ENCODE results near the gene CORO2B. TPM values are rescaled to one million over a fixed set of nuclear protein-coding genes. Genes with fewer than 3 reads are reported as not detected.
A peak's percentile ranks its signal among the peaks of the same experiment; 100 is the strongest.

Gene CORO2B
- total and polyA plus RNA-seq, 2 of the 13 experiments (the other 11 are each of a cell fraction or from before 2014, with no cell fraction given) = 0.35 to 0.63 TPM

- intact Hi-C loops (cut with micrococcal nuclease; ENCODE audit: unreplicated experiment) = no loop called here
- FAIRE-seq (no peak), DNase-seq (ENCODE audit: low spot score) (no peak), ATAC-seq (no peak)
- H3K4me2 ChIP-seq (ENCODE audit: low read depth, low read length) = no peak overlapping the region
- ChIA-PET CTCF (ENCODE audit: low intra/inter-chr PET ratio, low total read pairs) (no interaction called here), POLR2A (no interaction called here)
- H2AFZ ChIP-seq (ENCODE audit: low read length) = no peak overlapping the region
- H3K36me3 ChIP-seq (replicated peaks in 1 of 2; ENCODE audit: control insufficient read depth in 1 of 2, insufficient read depth in 2 of 2, low read length in 2 of 2) = no peaks in the 10 kb centered on the region
- WGBS (ENCODE audit: low lambda C conversion rate) = 0% methylated on average over 1 of the region's 1 CpG
- no peaks in the 10 kb centered on the region for H3K9me3 ChIP-seq (ENCODE audit: low read length)
- no peaks in the 10 kb centered on the region for H3K4me1 ChIP-seq (ENCODE audit: insufficient read depth, low read length)
- H3K27me3 ChIP-seq (ENCODE audit: control insufficient read depth in 1 of 2, insufficient read depth in 2 of 2, low read length in 2 of 2) = no peaks in the 10 kb centered on the region
- no peak overlapping the region for H3K4me3 ChIP-seq (replicated peaks in 1 of 3; ENCODE audit: insufficient read depth in 1 of 3, low read depth in 2 of 3, low read length in 3 of 3)
- TF ChIP-seq ZNF644 (CRISPR knock-in tag; IDR thresholded peaks at IDR 0.05; ENCODE audit: low read depth) = no peak
- peak; percentile 95 for TF ChIP-seq ZNF12 (CRISPR knock-in tag; IDR thresholded peaks at IDR 0.05)
- H3K9ac ChIP-seq (ENCODE audit: insufficient read depth, low read depth, low read length) = no peak overlapping the region
- BruUV-seq (replicated peaks) = no TSS peak
- H3K79me2 ChIP-seq (ENCODE audit: insufficient read depth, low read length) = no peaks in the 10 kb centered on the region
- no peaks in the 10 kb centered on the region for H4K20me1 ChIP-seq (ENCODE audit: insufficient read depth, low read length)
- in situ Hi-C loops (cut with HindIII; ENCODE audit: extremely low pct_ligation_motif_present, low pct_unique_long_range_greater_than_20kb) = no loop called here
- no peak overlapping the region for H3K27ac ChIP-seq (ENCODE audit: extremely low read length, insufficient read depth, low read length)
Observed at GRCh38 chr15:68542348-68542747, 36.4 kb upstream of the CORO2B start.

DNA sequence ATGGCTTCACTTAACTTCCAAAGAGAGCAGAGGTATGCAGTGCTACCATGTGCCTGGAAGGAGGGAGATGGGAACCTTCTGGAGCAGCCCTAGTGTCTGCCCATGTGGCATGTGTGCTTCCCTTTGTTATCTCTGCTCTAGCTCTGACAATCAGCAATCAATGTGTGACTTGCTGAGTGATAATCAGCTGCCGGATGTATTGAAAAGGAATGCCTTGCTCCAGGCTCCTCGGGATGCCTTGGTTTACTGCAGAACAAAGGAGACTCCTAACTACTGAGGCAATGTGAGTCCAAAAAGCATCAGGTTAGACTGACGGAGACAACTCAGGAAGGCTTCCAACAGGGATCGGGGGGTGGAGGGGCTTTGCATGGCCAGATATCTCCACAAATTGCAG lies 36.0 kb upstream of the CORO2B start:
- in situ Hi-C loops (cut with HindIII; ENCODE audit: extremely low pct_ligation_motif_present, low pct_unique_long_range_greater_than_20kb) = no loop called here
- Histone ChIP-seq H3K79me2 (ENCODE audit: insufficient read depth, low read length) (no peaks in the 10 kb centered on the region), H3K4me1 (ENCODE audit: insufficient read depth, low read length) (no peaks in the 10 kb centered on the region), H4K20me1 (ENCODE audit: insufficient read depth, low read length) (no peaks in the 10 kb centered on the region), H2AFZ (ENCODE audit: low read length) (no peak overlapping the region), H3K36me3 (replicated peaks in 1 of 2; ENCODE audit: control insufficient read depth in 1 of 2, insufficient read depth in 2 of 2, low read length in 2 of 2) (no peaks in the 10 kb centered on the region), H3K9ac (ENCODE audit: insufficient read depth, low read depth, low read length) (no peak overlapping the region), H3K9me3 (ENCODE audit: low read length) (no peaks in the 10 kb centered on the region), H3K4me3 (replicated peaks in 1 of 3; ENCODE audit: insufficient read depth in 1 of 3, low read depth in 2 of 3, low read length in 3 of 3) (no peak overlapping the region), H3K27me3 (ENCODE audit: control insufficient read depth in 1 of 2, insufficient read depth in 2 of 2, low read length in 2 of 2) (no peaks in the 10 kb centered on the region), H3K4me2 (ENCODE audit: low read depth, low read length) (no peak overlapping the region), H3K27ac (ENCODE audit: extremely low read length, insufficient read depth, low read length) (no peak overlapping the region)
- no peak for ATAC-seq
- no peak for TF ChIP-seq BHLHE40 (IDR thresholded peaks at IDR 0.05; ENCODE audit: low read length)
- TF ChIP-seq ZNF264 (CRISPR knock-in tag; IDR thresholded peaks at IDR 0.05) = no peak
- no peak for TF ChIP-seq ZNF570 (CRISPR knock-in tag; IDR thresholded peaks at IDR 0.05; ENCODE audit: borderline replicate concordance)
- no peak for TF ChIP-seq STAT5B (CRISPR knock-in tag; IDR thresholded peaks at IDR 0.05)
- TF ChIP-seq ZIK1 (CRISPR knock-in tag; IDR thresholded peaks at IDR 0.05; ENCODE audit: borderline replicate concordance, low read depth) = no peak
- TF ChIP-seq ATRX (CRISPR knock-in tag; IDR thresholded peaks at IDR 0.05; ENCODE audit: borderline replicate concordance) = no peak
- no peak for TF ChIP-seq SMARCE1 (IDR thresholded peaks at IDR 0.05; ENCODE audit: borderline replicate concordance)
- no peak for TF ChIP-seq NAIF1 (CRISPR knock-in tag; IDR thresholded peaks at IDR 0.05; ENCODE audit: borderline replicate concordance)
- TF ChIP-seq NFRKB (IDR thresholded peaks at IDR 0.05) = no peak
- TF ChIP-seq ZNF615 (CRISPR knock-in tag; IDR thresholded peaks at IDR 0.05; ENCODE audit: borderline replicate concordance) = no peak
- TF ChIP-seq ESRRA (CRISPR knock-in tag; IDR thresholded peaks at IDR 0.05; ENCODE audit: low read depth) = no peak
- no peak for TF ChIP-seq PHF8 (CRISPR knock-in tag; IDR thresholded peaks at IDR 0.05)
- TF ChIP-seq FOSL2 (CRISPR knock-in tag; IDR thresholded peaks at IDR 0.05) = no peak
- no peak for FAIRE-seq
- ChIA-PET CTCF (ENCODE audit: low intra/inter-chr PET ratio, low total read pairs) (no interaction called here), POLR2A (no interaction called here)
- no TSS peak for BruUV-seq (replicated peaks)
- 43% methylated on average over 4 of the region's 4 CpGs for WGBS (ENCODE audit: low lambda C conversion rate)
- intact Hi-C loops (cut with micrococcal nuclease; ENCODE audit: unreplicated experiment) = no loop called here
- DNase-seq (ENCODE audit: low spot score) = no peak

Measured in HepG2 (cell line).